HG03558 (cell line): ENCODE measurements around the gene PPID.
"Not testable (repeated sequence)": the region's sequence is repeated elsewhere in the genome, so short reads cannot be mapped to it uniquely, and the experiment has no call there.

Source experiments
- ATAC-seq: cut with Tn5 transposase; IDR thresholded peaks from one replicate; pipeline ENCODE4 v1.9.1; 2021; ENCODE audit warnings: moderate number of reproducible peaks; ENCODE audit not compliant: unreplicated experiment; ENCODE audit errors: extremely low read depth

The PPID gene

DNA sequence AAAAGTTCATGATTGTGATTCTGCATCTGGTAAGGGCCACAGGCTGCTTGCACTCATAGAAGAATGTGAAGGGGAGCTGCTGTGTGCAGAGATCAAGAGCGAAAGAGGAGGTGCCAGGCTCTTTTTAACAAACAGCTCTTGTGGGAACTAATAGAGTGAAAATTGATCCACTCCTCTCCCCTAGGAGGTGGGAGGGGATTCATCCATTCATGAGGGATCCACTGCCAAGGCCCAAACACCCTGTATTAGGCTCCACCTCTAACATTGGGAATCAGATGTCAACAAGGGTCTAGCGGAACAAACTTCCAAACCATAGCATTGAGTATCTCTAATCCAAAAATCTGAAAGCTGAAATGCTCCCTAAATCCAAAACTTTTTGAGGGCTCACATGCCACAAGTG lies 16.4 kb upstream of the PPID start:
- ATAC-seq = no peak

DNA sequence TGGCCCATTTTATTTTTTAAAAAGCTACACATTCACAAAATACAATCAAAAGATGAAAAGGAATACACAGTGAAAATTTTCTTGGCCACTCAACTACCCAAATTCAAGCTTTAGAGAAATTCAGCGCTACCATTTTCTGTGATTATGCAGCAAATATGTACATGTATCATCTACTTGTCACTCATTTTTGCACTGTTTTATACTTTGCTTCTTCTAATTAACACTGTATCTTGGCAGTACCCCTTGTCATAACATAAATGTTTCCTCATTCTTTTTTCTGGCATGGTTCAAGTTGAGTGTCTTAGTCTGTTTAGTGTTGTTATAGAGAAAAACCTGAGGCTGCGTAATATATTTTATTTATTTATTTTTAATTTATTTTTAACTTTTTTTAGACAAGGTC lies 15.7 kb upstream of the PPID start:
- no peak for ATAC-seq

DNA sequence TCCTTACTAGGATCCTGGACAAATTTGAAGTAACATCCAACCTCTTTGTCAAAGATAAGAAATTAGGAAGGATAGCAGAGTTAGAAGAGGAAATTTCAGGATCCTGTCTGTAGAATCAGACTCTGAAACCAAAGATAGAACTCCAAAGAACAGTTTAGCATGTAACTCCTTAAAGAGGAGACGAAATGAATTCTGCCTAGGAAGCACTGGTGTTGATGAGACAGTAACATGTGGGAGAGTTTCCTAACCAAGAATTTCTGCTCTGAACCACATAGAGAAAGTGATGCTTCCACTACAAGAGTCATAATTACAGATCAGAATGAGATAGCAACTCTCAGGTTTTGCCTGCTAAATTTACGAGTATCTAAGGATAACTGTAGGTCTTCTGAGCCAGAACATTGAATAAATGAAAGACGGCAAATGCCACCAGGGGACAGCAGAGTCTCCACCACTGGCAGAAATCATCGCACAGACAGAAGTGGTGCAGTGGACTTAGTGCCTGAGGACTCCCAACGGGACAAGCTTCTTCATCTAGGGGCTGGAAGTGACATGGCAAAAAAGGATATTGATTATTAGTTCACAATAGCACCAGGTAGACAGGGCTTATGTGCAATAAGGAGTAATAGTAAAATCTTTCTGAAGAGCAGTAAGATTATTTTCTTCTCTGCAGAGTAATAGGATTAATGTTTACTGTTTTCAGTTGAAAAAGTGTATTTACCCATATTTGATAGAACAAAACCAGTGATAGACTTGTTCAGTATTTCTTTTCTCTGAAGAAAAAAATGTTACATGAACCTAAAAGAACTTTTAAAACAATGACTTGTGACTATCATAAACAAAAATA lies 6.7 kb upstream of the PPID start:
- ATAC-seq = peak; percentile 52

DNA sequence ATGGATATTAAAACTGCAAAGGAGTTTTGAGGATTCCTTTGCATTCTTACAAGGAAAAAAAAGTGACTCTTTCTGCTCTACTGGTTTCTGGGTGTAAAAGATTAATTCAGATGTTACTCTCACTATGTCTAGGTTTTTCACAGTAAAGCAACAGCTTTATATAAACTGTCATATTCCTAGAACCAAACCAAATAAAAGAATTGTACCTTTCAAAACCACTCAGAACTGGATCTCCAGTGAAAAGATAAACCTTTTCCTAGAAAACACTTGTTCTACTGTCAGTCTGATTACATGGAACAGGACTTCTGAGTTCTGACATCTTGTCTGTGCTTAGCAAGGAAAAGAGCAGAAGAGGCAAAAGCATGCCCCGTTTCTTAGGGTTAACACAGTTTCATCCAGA lies 5.0 kb upstream of the PPID start:
- ATAC-seq = no peak

DNA sequence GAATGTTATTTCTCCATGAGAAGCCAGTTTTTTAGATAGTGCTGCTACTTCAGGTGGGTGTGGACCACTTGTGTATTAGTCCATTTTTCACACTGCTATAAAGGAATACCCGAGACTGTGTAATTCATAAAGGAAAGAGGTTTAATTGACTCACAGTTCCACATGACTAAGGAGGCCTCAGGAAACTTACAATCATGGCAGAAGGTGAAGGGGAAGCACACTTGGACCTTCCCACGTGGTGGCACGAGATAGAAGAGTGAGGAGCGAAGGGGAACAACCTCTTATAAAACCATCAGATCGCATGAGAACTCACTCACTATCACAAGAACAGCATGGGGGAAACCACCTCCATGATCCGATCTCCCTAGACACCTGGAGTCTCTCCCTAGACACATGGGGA lies 3.4 kb upstream of the PPID start:
- no peak for ATAC-seq

DNA sequence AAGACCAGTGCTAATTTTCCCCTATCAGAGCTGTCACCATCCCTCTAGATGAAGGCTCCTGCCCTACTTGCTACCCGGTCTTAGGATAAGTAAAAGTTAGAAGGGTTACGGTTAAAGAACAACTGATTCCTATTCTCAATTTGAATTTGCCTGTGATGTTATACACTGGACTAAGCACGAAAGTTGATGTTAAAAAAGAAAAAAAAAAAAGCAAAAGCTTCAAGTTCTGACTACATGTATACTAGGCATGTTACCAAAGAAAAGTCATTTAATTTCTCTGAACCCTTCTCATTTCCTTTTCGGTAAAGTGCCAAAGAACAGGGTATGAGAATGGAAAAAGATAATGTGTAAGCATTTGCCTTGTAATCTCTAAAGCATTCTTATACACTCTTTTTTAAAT lies 1.4 kb upstream of the PPID start:
- no peak for ATAC-seq

DNA sequence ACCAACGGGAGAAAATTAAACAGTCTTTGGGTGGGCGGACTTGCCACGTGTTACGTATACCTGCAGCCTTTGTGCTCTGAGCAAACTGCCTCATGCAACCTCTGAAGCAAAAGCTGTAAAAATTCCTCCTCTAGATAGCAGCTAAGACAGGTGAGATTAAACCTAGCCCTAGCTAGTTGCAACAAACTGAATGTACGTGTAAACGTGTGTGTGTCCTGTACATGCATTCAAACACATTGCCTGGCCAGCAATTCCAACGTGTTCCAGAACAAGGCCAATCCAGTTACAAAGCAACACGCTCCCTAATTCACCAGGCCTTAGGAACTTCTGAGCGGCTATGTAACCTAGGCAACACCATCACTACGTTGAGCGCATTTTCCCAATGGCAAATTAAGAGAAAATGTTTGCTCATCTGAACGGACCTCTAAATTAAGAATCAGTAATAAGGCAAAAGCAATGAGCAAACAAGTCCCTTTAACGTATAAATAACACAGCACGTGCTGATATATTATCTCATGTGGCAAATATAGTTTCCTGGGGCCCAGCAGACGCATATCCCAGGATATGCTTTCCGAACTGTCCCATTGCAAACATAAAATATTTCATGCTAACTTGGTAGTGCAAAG lies 792 bp downstream of the PPID start:
- peak; percentile 1 for ATAC-seq

DNA sequence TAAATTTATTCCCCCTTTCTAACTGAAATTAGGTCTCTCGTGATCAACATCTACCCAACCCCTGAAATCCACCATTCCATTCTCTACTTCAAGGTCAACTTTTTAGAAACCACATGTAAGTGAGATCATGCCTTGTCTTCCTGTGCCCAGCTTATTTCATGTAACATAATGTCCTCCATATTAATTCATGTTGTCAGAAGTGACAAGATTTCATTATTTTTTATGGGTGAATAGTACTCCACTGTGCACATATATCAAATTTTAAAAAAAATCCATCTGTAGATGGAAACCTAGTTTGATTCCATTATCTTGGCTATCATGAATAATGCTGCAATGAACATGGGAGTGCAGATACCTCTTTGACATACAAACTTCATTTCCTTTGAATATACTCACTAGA lies 1.5 kb downstream of the PPID start:
- no peak for ATAC-seq

DNA sequence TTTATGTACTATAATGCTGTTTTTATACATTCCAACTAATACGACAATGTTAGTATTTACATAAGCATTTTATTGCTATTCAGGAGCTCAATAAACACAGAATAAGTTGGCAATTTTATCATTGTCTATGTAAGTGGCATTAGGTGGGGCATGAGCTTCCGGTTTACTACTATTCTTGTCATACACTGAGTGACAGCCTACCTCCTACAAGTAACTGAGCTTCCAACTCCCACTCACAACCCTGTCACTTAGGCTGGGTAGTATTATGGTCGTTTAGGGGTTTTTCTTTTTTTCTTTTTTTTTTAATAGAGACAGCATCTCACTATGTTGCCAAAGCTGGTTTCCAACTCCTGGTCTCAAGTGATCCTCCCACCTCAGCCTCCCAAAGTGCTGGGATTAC lies 7.4 kb downstream of the PPID start:
- no peak for ATAC-seq

DNA sequence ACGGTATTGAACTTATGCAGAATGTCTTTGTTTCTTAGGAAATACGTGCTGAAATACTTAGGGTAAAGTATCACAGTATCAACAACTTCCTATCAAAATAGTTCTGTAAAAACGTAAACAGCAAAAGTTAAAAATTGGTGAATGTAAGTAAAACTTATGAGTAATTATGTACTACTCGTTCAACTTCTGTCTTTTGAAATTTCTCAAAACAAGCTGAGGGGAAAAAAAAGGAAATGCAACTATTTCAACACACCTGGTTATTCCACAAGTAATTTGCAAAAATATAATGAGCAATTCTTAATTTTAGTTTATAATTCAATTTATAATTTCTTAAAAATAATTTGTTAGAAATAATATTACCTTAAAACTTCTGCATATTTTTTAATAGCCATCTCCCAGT lies 8.3 kb downstream of the PPID start:
- ATAC-seq = no peak

DNA sequence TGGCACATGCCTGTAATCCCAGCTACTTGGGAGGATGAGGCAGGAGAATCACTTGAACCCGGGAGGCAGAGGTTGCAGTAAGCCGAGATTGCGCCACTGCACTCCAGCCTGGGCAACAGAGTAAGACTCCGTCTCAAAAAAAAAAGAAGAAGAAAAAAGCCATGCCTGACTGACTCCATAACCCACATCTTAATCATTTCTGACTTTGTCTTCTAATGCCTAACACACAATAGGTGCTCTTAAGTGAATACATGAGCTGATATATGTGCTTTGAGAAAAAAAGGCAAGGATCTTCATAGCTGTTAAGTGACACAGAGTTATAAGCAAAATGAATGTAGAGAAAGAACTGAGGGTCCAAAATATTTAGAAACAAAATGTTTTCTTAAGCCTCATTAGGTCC lies 10.6 kb downstream of the PPID start:
- ATAC-seq = not testable (repeated sequence)

DNA sequence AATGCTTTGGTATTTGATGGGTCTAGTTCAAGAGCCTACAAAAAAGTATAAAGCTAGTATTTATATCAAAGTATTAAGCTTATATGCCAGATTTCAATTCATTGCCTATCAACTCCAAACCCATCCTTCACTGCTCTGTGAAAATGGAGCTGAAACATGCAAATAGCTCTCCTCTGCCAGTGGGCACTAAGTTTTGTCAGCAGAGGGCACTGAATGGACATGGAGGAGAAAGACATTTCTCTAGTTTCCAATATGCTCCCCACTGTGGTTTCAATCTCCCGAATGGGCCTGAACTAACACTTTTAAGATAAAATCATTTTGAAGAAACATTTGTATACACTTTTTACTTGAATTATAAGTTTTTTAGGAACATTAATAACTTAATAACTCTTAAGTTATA lies 12.4 kb downstream of the PPID start:
- no peak for ATAC-seq

DNA sequence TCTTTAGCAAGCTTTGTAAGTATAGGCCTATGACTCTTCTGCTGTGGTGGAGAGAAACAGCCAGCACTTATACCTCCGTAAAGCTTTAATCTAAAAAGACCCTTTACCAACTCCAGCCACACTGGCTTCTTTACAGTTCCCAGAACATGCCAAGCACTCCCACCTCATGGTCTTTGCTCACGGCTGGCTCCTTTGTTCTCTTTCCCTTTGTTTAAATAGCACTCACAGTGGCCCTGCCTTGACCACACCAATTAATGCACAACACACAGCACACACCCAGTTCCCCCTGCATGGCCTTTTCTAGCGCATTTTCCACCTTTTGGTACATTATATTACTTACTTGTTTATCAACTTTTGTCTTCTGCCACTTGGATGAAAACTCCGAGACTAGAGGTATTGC lies 18.9 kb downstream of the PPID start:
- ATAC-seq = no peak

DNA sequence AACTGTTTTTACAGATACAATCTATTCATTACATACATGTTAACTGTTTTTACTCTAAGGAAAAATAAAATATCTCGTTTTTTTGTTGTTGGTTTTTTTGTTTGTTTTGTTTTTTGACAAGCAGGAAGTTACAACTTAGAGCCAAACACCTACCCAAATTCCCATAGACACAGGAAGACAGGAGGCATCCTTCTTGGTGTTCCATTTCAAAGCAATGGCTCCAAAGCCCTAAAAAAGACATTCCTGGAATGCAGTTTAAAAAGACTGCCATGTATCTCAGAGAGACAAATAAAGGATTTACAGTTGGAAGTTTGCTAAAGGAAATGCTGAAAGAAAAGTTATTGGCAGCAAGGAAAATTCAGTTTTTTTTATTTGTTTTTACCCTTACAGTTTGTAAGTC lies 34.4 kb downstream of the PPID start:
- ATAC-seq = no peak

DNA sequence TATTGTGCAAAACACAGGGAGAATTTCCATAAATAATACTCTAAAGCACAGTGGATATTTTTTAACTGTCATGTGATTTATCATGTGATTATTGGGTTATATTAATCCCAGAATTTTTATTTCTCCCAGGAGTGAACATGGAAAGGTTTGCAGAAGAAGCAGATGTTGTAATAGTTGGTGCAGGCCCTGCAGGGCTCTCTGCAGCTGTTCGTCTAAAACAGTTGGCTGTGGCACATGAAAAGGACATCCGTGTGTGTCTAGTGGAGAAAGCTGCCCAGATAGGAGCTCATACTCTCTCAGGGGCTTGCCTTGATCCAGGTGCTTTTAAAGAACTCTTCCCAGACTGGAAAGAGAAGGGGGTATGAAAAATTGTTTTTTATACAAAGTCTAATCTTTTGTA lies 41.1 kb downstream of the PPID start:
- no peak for ATAC-seq

DNA sequence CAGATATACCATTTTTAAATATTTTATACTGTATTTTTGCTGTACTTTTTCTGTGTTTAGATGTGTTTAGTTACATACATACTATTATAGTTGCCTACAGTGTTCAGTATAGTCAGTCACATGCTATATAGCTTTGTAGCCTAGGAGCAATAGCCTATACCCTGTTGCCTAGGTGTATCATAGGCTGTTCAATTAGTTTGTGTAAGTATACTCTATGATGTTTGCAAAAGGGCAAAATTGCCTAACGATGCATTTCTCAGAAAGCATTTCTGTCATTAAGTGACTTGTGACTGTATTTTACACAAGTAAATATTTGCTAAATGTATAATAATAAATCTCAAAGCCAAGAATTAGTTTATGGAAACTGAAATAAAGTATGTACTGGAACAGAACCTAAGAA lies 41.6 kb downstream of the PPID start:
- ATAC-seq = no peak

DNA sequence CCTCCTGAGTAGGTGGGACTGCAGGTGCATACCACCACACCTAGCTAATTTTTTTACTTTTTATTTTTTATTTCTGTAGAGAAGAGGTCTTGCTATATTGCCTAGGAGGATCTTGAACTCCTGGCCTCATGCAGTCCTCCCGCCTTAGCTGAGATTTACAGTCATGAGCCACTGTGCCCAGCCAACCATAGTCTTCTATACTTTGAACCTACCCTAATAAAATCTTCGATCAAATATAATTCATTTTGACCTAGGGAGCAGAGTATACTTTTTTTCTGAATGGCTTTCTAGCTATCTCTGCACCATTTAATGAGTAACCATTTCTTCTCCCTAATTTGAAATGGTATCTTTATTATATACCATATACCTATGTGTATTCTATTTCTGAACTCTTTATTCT lies 44.4 kb downstream of the PPID start:
- no peak for ATAC-seq

DNA sequence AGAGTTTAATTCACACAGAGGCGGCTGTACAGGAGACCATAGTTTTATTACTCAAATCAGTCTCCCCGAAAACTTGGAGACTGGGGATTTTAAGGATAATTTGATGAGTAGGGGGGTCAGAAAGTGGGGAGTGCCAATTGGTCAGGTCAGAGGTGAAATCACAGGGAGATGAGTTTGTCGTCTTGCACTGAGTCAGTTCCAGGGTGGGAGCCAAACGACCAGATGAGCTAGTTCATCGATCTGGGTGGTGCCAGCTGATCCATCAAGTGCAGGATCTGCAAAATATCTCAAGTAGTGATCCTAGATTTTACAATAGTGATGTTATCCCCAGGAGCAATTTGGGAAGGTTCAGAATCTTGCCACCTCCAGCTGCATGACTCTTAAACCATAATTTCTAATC lies 47.1 kb downstream of the PPID start:
- no peak for ATAC-seq

DNA sequence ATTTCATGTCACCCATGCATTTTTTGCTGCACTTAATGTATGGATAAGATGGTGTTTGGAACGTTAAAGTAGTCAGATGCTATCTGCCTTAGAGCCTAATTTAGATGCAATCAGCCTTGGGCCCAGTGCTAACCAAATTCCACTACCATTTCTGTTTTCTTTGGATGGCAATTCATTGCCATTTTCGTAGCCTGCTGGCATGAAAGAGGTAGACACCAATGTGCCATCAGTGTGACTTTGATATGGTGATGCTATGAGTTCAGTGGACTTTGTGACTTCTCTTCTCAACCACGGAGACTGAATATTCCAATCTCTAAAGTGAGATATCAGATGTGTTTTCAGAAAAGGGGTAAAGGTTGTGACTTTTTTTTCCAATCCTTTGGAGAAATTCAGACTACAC lies 49.6 kb downstream of the PPID start:
- no peak for ATAC-seq

DNA sequence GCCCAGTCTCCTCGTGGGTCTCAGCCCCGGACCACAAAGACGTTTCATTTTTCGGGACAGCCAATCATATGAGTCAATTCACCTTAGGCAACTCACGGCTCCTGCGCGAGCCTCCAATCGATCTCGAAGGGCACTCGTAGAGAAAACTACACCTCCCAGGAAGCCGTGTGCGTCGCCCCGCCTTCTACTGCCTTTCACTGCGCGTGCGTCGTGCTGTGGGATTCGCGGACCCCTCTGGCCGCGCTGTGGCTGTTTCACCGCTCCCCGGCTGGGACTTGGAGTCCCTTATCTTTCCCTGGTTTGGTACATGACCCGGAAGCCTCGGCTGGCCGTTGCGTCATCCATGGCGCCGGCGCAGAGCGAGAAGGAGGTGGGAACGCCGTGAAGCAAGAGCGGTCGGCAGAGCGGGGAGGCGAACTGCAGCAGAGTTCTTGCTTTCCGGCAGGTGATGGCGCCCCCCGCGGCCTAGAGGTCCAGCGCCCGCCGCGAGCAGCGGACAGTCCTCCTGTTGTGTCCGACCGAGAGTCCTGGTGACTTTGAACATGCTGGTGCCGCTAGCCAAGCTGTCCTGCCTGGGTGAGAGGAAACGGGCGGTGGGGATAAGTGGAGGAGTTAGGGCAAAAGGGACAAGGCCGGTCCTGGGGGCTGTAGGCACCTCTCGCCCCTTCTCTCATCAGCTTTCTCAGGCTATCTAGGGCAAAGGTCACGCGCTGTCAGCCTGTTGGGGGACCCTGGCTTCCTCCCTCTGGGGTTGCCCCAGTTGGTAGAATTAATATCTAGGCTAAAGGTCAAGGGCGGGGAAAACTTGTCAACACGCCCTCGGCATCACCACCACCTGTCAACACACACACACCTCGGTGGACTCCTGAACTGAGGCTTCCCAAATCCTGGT lies 51.0 kb downstream of the PPID start, which contains the start of gene ETFDH:
ETFDH (plus strand) TSS at position 382 of the 892 bp plus-strand sequence; CDS start at position 543, 161 bp downstream.
- ATAC-seq = peak; percentile 85

DNA sequence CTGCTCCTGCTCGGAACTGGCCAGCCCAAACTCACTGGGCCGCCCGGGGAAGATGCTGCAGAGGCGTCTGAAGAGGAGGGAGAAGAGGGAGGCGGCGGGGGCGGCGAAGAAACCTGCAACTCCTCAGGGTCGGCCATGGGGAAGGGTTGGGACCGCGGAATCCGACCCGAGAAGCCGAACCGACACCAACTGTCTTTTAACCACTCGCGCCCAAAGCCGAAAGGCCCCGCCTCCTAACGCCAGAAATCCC lies 51.6 kb downstream of the PPID start, which contains the start of gene C4orf46:
C4orf46 (minus strand) TSS at position 223 of the 250 bp plus-strand sequence; CDS start at position 137, 86 bp downstream.
- no peak for ATAC-seq
